ENCODE results near the gene SWSAP1. TPM values are rescaled to one million over a fixed set of nuclear protein-coding genes. Genes with fewer than 3 reads are reported as not detected.

Gene SWSAP1
- total and polyA plus RNA-seq, 9 of the 15 experiments (the other 6 are each of a cell fraction or from before 2014, with no cell fraction given) = 0.18 to 2.8 (median 1.7) TPM

- TF ChIP-seq WHSC1 (IDR thresholded peaks at IDR 0.05; ENCODE audit: low read length) = no peak
- peak; percentile 45; the same call in 1 of the 2 replicates for TF ChIP-seq ZNF407 (IDR thresholded peaks at IDR 0.05; ENCODE audit: low read depth)
- TF ChIP-seq SMARCE1 (IDR thresholded peaks at IDR 0.05) = 0 out of 2 replicates have a peak, but pooled peaks have one; percentile 35
- TF ChIP-seq ZKSCAN3 (CRISPR knock-in tag; IDR thresholded peaks at IDR 0.05) = no peak
- 0 out of 2 replicates have a peak, but pooled peaks have one; percentile 65 for TF ChIP-seq ELF4 (CRISPR knock-in tag; IDR thresholded peaks at IDR 0.05)
- 0 out of 2 replicates have a peak, but pooled peaks have one; percentile 49 for TF ChIP-seq ETS1 (conservative IDR thresholded peaks at IDR 0.05; ENCODE audit: control insufficient read depth, low read depth, low read length)
- TF ChIP-seq MAFF (IDR thresholded peaks at IDR 0.05; ENCODE audit: low read length) = no peak
- TF ChIP-seq MAZ (CRISPR knock-in tag; conservative IDR thresholded peaks at IDR 0.05 in 1 of 2, IDR thresholded peaks at IDR 0.05 in 1 of 2) = peak; percentile 29 to 46; a peak in 2 of 4 replicates
- peak; percentile 45; the same call in 1 of the 2 replicates for TF ChIP-seq L3MBTL2 (IDR thresholded peaks at IDR 0.05)
- TF ChIP-seq GATA2 (CRISPR knock-in tag; IDR thresholded peaks at IDR 0.05) = no peak
- TF ChIP-seq EWSR1 (IDR thresholded peaks at IDR 0.05; ENCODE audit: borderline replicate concordance, low read depth, partially characterized antibody) = no peak
- TF ChIP-seq ZNF133 (CRISPR knock-in tag; IDR thresholded peaks at IDR 0.05) = no peak
- TF ChIP-seq ZNF77 (CRISPR knock-in tag; IDR thresholded peaks at IDR 0.05) = no peak
- TF ChIP-seq ETV5 (CRISPR knock-in tag; IDR thresholded peaks at IDR 0.05; ENCODE audit: low read depth) = no peak
- TF ChIP-seq ZNF830 (CRISPR knock-in tag; IDR thresholded peaks at IDR 0.05) = no peak
- peak; percentile 78 for TF ChIP-seq VEZF1 (CRISPR knock-in tag; IDR thresholded peaks at IDR 0.05)
Measured at GRCh38 chr19:11355160-11356073, 19.0 kb upstream of the SWSAP1 start, which contains the start of gene PLPPR2 (continued).
